PC-3 (cell line): Measurements from ENCODE around the gene ACADL. TPM values are rescaled to one million over a fixed set of nuclear protein-coding genes. Genes with fewer than 3 reads are reported as not detected.

ENCODE experiments used
- ATAC-seq: fragments of 200-7000 bp; cut with Tn5 transposase; 2 replicates; pipeline ENCODE4 v1.9.1; 2020; ENCODE audit warnings: mild to moderate bottlenecking, moderate library complexity
- BruUV-seq: library from RNA; stranded (reverse); fragments of 400-500 nt; replicated peaks from 2 replicates; lab custom pipeline; 2021; lab: Mats Ljungman, UMichigan
- CTCF ChIA-PET: fragments of 300-600 bp; sonication (Branson Sonifier 250); formaldehyde crosslinking; loops from one replicate; lab custom pipeline; 2022; ENCODE audit warnings: antibody characterized with exemption; lab: Charles Lee
- POLR2A ChIA-PET: fragments of 300-600 bp; sonication (Branson Sonifier 250); formaldehyde crosslinking; loops from one replicate; lab custom pipeline; 2022; ENCODE audit warnings: antibody characterized with exemption; ENCODE audit not compliant: unreplicated experiment; lab: Charles Lee
- DNase-seq: peaks from one replicate; pipeline ENCODE4 v3.0.0-alpha.2; 2015
- H2AFZ ChIP-seq: fragments of 300-600 bp; sonication (generic); 2 replicates; pipeline ENCODE4 v1.6.0; 2016; ENCODE audit warnings: antibody characterized with exemption, low read length
- H3F3A ChIP-seq: fragments of 300-600 bp; sonication (generic); one replicate; pipeline ENCODE4 v1.6.0; 2017; ENCODE audit warnings: antibody characterized with exemption, low read length, control low read depth, mild to moderate bottlenecking; ENCODE audit not compliant: unreplicated experiment
- H3K27ac ChIP-seq: fragments of 300-600 bp; sonication (generic); 2 replicates; pipeline ENCODE4 v1.5.1; 2016; ENCODE audit warnings: mild to moderate bottlenecking, low read length
- H3K27me3 ChIP-seq: fragments of 300-600 bp; sonication (generic); 2 replicates; pipeline ENCODE4 v1.6.1; 2016; ENCODE audit warnings: low read length, mixed read lengths
- H3K36me3 ChIP-seq: fragments of 300-600 bp; sonication (generic); 2 replicates; pipeline ENCODE4 v1.6.1; 2016; ENCODE audit warnings: low read depth, mixed run types, low read length, mixed read lengths
- H3K4me1 ChIP-seq: fragments of 300-600 bp; sonication (generic); 2 replicates; pipeline ENCODE4 v1.5.1; 2016; ENCODE audit warnings: low read length; ENCODE audit not compliant: insufficient read depth
- H3K4me2 ChIP-seq: fragments of 300-600 bp; sonication (generic); 2 replicates; pipeline ENCODE4 v1.6.0; 2016; ENCODE audit warnings: low read length
- H3K4me3 ChIP-seq: fragments of 300-600 bp; sonication (generic); 2 replicates; pipeline ENCODE4 v1.5.1; 2016; ENCODE audit warnings: mild to moderate bottlenecking, low read length, mixed read lengths
- H3K79me2 ChIP-seq: fragments of 300-600 bp; sonication (generic); 2 replicates; pipeline ENCODE4 v1.6.1; 2017; ENCODE audit warnings: low read length, mixed read lengths
- H3K9ac ChIP-seq: fragments of 300-600 bp; sonication (generic); 2 replicates; pipeline ENCODE4 v1.6.0; 2016; ENCODE audit warnings: mild to moderate bottlenecking, low read length
- H3K9me2 ChIP-seq: fragments of 300-600 bp; sonication (generic); replicated peaks from 2 replicates; pipeline ENCODE4 v1.6.1; 2016; ENCODE audit warnings: mixed run types, low read length, mixed read lengths
- H3K9me3 ChIP-seq: fragments of 300-600 bp; sonication (generic); 2 replicates; pipeline ENCODE4 v1.6.1; 2016; ENCODE audit warnings: low read length, mixed read lengths
- H4K20me1 ChIP-seq: fragments of 300-600 bp; sonication (generic); 2 replicates; pipeline ENCODE4 v1.6.1; 2016; ENCODE audit warnings: low read length, mixed read lengths
- EZH2 ChIP-seq: fragments of 300-600 bp; sonication (generic); IDR thresholded peaks from one replicate; pipeline ENCODE4 v1.6.1; 2017; ENCODE audit warnings: antibody characterized with exemption, mild to moderate bottlenecking, low read length; ENCODE audit not compliant: unreplicated experiment
- EZH2phosphoT487 ChIP-seq: fragments of 300-600 bp; sonication (generic); IDR thresholded peaks from 2 replicates; pipeline ENCODE4 v1.6.1; 2018; ENCODE audit warnings: mild to moderate bottlenecking, antibody characterized with exemption, low read length, borderline replicate concordance
- intact Hi-C: fragments of 100-400 bp; cut with micrococcal nuclease; formaldehyde crosslinking; loops from 2 replicates; pipeline ENCODE4 v1.9.0; 2023
- total RNA-seq: library from RNA; depleted of rRNA; stranded (reverse); fragments of >200 nt; gene quantifications from 2 replicates; pipeline ENCODE4 v1.2.3, GENCODE V29; 2014
- TF ChIP-seq, protein P1 (sequence below): fragments of 300-600 bp; sonication (generic); conservative IDR thresholded peaks from 2 replicates; pipeline ENCODE4 v1.5.1; 2017; ENCODE audit warnings: antibody characterized with exemption, low read depth, mild to moderate bottlenecking, low read length

ACADL gene
- total RNA-seq, 1 experiment from 2014 or later = 0.07 TPM

DNA sequence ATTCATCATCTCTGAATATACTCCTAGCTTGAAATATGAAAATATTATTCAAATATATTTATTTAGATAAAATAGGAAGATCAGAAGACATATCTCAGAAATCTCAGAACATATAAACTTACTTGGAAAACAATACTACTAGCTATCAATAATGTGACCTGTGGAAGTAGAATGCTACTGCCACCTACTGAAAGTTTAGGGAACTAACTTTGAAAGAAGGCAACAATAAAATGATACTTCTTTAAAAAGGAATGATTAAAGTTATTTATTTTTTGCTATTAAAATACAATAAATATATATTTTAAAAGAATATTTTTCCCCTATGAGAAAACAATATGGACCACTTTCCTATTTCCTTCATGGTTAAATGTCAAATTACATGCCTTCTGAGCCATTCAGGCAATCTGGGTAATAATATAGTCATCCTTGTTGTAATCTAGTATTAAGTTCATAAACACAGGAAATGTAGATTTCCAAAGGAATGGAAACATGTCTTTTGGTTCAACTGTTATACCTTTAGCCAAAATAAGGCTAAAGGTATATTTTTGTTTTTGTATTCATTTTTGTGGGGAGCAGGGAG, 26.0 kb downstream of the ACADL start:
- Histone ChIP-seq H3F3A (no peaks in the 10 kb centered on the region), H3K9me3 (no peaks in the 10 kb centered on the region), H3K79me2 (no peaks in the 10 kb centered on the region), H3K36me3 (no peaks in the 10 kb centered on the region), H4K20me1 (no peaks in the 10 kb centered on the region), H3K4me3 (no peak overlapping the region), H3K9ac (no peak overlapping the region), H3K9me2 (no peaks in the 10 kb centered on the region), H3K27ac (no peak overlapping the region), H3K27me3 (peaks cover 37% of the 10 kb centered on the region), H3K4me2 (no peak overlapping the region), H2AFZ (no peak overlapping the region), H3K4me1 (no peaks in the 10 kb centered on the region)
- TF ChIP-seq, protein P1, sequence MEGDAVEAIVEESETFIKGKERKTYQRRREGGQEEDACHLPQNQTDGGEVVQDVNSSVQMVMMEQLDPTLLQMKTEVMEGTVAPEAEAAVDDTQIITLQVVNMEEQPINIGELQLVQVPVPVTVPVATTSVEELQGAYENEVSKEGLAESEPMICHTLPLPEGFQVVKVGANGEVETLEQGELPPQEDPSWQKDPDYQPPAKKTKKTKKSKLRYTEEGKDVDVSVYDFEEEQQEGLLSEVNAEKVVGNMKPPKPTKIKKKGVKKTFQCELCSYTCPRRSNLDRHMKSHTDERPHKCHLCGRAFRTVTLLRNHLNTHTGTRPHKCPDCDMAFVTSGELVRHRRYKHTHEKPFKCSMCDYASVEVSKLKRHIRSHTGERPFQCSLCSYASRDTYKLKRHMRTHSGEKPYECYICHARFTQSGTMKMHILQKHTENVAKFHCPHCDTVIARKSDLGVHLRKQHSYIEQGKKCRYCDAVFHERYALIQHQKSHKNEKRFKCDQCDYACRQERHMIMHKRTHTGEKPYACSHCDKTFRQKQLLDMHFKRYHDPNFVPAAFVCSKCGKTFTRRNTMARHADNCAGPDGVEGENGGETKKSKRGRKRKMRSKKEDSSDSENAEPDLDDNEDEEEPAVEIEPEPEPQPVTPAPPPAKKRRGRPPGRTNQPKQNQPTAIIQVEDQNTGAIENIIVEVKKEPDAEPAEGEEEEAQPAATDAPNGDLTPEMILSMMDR = peak; percentile 56
- TF ChIP-seq EZH2phosphoT487 = no peak
- no TSS peak for BruUV-seq
- intact Hi-C loops = loop anchor here (1.0 to 10.0 kb wide), 5 partner anchors 126 to 1794 kb away; partner anchors contain the start of gene PTH2R
- ATAC-seq (no peak), DNase-seq (peak; percentile 58)
- ChIA-PET CTCF (interaction anchor here (0.7 kb wide), 1 partner anchor 126 kb away, joined by 5 read pairs; no protein-coding TSS in a partner anchor), POLR2A (no interaction called here)

DNA sequence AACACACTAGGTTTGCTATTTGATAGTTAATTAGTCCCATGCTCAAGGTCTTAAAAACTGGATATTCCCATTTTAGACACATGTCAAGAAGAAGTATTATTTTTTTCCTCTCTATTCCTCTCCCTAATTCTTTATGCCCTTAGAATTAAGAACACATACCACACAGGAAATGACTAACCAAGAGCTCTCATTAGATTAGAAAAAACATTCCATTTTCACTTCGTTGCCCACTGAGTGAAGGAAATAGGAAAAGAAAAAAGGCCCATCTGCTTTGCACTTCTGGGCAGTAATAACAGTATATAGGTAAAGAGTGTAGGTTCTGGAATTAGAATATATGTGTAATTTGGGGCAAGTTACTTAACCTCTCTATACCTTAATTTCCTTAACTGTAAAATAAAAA, 26.9 kb downstream of the ACADL start:
- H3K9me2 ChIP-seq = no peaks in the 10 kb centered on the region
- no peaks in the 10 kb centered on the region for H3K36me3 ChIP-seq
- TF ChIP-seq EZH2phosphoT487 (no peak), EZH2 (no peak)
- TF ChIP-seq, protein P1 = no peak
- H3K9ac ChIP-seq = no peak overlapping the region
- H3K9me3 ChIP-seq = no peaks in the 10 kb centered on the region
- no peak overlapping the region for H3K4me2 ChIP-seq
- CTCF ChIA-PET = no interaction called here
- H3K79me2 ChIP-seq = no peaks in the 10 kb centered on the region
- DNase-seq (no peak), ATAC-seq (no peak)
- H3K27me3 ChIP-seq = peaks cover 37% of the 10 kb centered on the region
- H3F3A ChIP-seq = no peaks in the 10 kb centered on the region
- no TSS peak for BruUV-seq
- H3K4me1 ChIP-seq = no peaks in the 10 kb centered on the region
- H3K27ac ChIP-seq = no peak overlapping the region
- no peaks in the 10 kb centered on the region for H4K20me1 ChIP-seq
- POLR2A ChIA-PET = no interaction called here
- intact Hi-C loops = loop anchor here (10.0 kb wide), 3 partner anchors 624 to 1794 kb away; partner anchors contain the start of gene PTH2R
- no peak overlapping the region for H2AFZ ChIP-seq
- H3K4me3 ChIP-seq = no peak overlapping the region

DNA sequence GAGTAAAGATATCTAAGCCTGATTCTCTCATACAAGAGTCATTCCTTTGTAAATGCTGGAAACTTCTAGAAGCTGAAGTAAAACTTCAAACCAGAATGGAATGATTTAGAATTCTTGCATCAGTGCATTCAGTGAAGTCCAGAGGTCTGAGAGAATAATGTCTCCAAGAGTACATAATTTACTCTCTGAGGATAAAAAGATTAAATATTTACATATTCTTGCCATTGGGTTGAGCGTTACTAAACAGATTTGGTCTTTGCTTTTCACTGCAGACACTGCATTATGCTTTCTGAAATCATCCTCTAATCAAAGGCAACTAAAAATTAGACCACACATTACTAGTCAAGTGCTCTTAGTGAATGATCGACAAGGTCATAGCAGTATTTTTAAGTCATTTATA, 27.5 kb downstream of the ACADL start:
- Histone ChIP-seq H3F3A (no peaks in the 10 kb centered on the region), H3K27ac (no peak overlapping the region), H3K27me3 (peaks cover 32% of the 10 kb centered on the region), H3K36me3 (no peaks in the 10 kb centered on the region), H3K4me2 (no peak overlapping the region), H3K9me3 (no peaks in the 10 kb centered on the region), H3K4me1 (no peaks in the 10 kb centered on the region), H3K9me2 (no peaks in the 10 kb centered on the region), H4K20me1 (no peaks in the 10 kb centered on the region), H3K79me2 (no peaks in the 10 kb centered on the region), H3K9ac (no peak overlapping the region), H2AFZ (no peak overlapping the region), H3K4me3 (no peak overlapping the region)
- no peak for DNase-seq
- CTCF ChIA-PET = no interaction called here
- POLR2A ChIA-PET = no interaction called here
- no peak for ATAC-seq
- TF ChIP-seq EZH2 (no peak), EZH2phosphoT487 (no peak)
- TF ChIP-seq, protein P1 = no peak
- no TSS peak for BruUV-seq
- intact Hi-C loops = loop anchor here (10.0 kb wide), 3 partner anchors 623 to 1793 kb away; partner anchors contain the start of gene PTH2R
